ENCODE measurements around the gene TPX2.

The TPX2 gene

GRCh38 chr20:31695849-31696804 is 43.0 kb upstream of the TPX2 start:
- no peaks in the 10 kb centered on the region for H3K9me2 ChIP-seq (ENCODE audit: low read depth, low read length)
- no peaks in the 10 kb centered on the region for H3K79me2 ChIP-seq (ENCODE audit: insufficient read depth, low read length)
- H3K4me3 ChIP-seq (ENCODE audit: low read depth, low read length, poor library complexity, severe bottlenecking) = no peak overlapping the region
- no peaks in the 10 kb centered on the region for H3K9me3 ChIP-seq (ENCODE audit: low read length)
- peaks cover 55% of the 10 kb centered on the region for H3K4me1 ChIP-seq (ENCODE audit: insufficient read depth, low read length, severe bottlenecking)
- no peaks in the 10 kb centered on the region for H4K20me1 ChIP-seq (ENCODE audit: insufficient read depth, low read length)
- no peak overlapping the region for H2AFZ ChIP-seq (ENCODE audit: low read length)
- no peak overlapping the region for H3K4me2 ChIP-seq (ENCODE audit: low read length)
- no peak overlapping the region for H3K9ac ChIP-seq (ENCODE audit: low read length)
- H3K27me3 ChIP-seq (ENCODE audit: insufficient read depth, low read length) = no peaks in the 10 kb centered on the region
- TF ChIP-seq CTCF (IDR thresholded peaks at IDR 0.05; ENCODE audit: low read length) (no peak), EZH2 (IDR thresholded peaks at IDR 0.05; ENCODE audit: borderline replicate concordance, low read length) (no peak)
- peaks cover 6% of the 10 kb centered on the region for H3F3A ChIP-seq (ENCODE audit: insufficient read depth, low read length)
- H3K36me3 ChIP-seq (ENCODE audit: insufficient read depth, low read length) = peaks cover 33% of the 10 kb centered on the region
- no peak overlapping the region for H3K27ac ChIP-seq (ENCODE audit: low read depth, low read length, poor library complexity, severe bottlenecking)

GRCh38 chr20:31698243-31698802 is 40.8 kb upstream of the TPX2 start:
- Histone ChIP-seq H3K79me2 (ENCODE audit: insufficient read depth, low read length) (peaks cover 9% of the 10 kb centered on the region), H3K4me1 (ENCODE audit: insufficient read depth, low read length, severe bottlenecking) (peaks cover 35% of the 10 kb centered on the region), H3K9me2 (ENCODE audit: low read depth, low read length) (no peaks in the 10 kb centered on the region), H3K27ac (ENCODE audit: low read depth, low read length, poor library complexity, severe bottlenecking) (no peak overlapping the region), H3K9me3 (ENCODE audit: low read length) (no peaks in the 10 kb centered on the region), H4K20me1 (ENCODE audit: insufficient read depth, low read length) (no peaks in the 10 kb centered on the region), H3K27me3 (ENCODE audit: insufficient read depth, low read length) (no peaks in the 10 kb centered on the region), H2AFZ (ENCODE audit: low read length) (no peak overlapping the region), H3F3A (ENCODE audit: insufficient read depth, low read length) (no peaks in the 10 kb centered on the region), H3K9ac (ENCODE audit: low read length) (no peak overlapping the region), H3K36me3 (ENCODE audit: insufficient read depth, low read length) (peaks cover 43% of the 10 kb centered on the region), H3K4me3 (ENCODE audit: low read depth, low read length, poor library complexity, severe bottlenecking) (no peak overlapping the region), H3K4me2 (ENCODE audit: low read length) (no peak overlapping the region)
- TF ChIP-seq EZH2 (IDR thresholded peaks at IDR 0.05; ENCODE audit: borderline replicate concordance, low read length) (no peak), CTCF (IDR thresholded peaks at IDR 0.05; ENCODE audit: low read length) (no peak)

- Histone ChIP-seq H3K9ac (ENCODE audit: low read length) (no peak overlapping the region), H2AFZ (ENCODE audit: low read length) (no peak overlapping the region), H3K27ac (ENCODE audit: low read depth, low read length, poor library complexity, severe bottlenecking) (peak overlapping the region; percentile 34), H3K4me3 (ENCODE audit: low read depth, low read length, poor library complexity, severe bottlenecking) (no peak overlapping the region), H3K36me3 (ENCODE audit: insufficient read depth, low read length) (peaks cover 43% of the 10 kb centered on the region), H3K4me2 (ENCODE audit: low read length) (no peak overlapping the region), H4K20me1 (ENCODE audit: insufficient read depth, low read length) (no peaks in the 10 kb centered on the region), H3K27me3 (ENCODE audit: insufficient read depth, low read length) (no peaks in the 10 kb centered on the region), H3K9me2 (ENCODE audit: low read depth, low read length) (no peaks in the 10 kb centered on the region), H3F3A (ENCODE audit: insufficient read depth, low read length) (no peaks in the 10 kb centered on the region), H3K4me1 (ENCODE audit: insufficient read depth, low read length, severe bottlenecking) (peaks cover 28% of the 10 kb centered on the region), H3K9me3 (ENCODE audit: low read length) (no peaks in the 10 kb centered on the region), H3K79me2 (ENCODE audit: insufficient read depth, low read length) (peaks cover 9% of the 10 kb centered on the region)
- TF ChIP-seq EZH2 (IDR thresholded peaks at IDR 0.05; ENCODE audit: borderline replicate concordance, low read length) = no peak
- TF ChIP-seq CTCF (IDR thresholded peaks at IDR 0.05; ENCODE audit: low read length) = no peak
Observed at GRCh38 chr20:31698803-31699718, 40.0 kb upstream of the TPX2 start.
